Nephron (organoid): ENCODE measurements around the gene DNPH1.

Experiments used
- H3K27ac Mint-ChIP-seq, 3 experiments: 2 replicates each; pipeline ENCODE4 v1.8.0; 2020; ENCODE audit warnings: mixed read lengths in 3 of 3, mild to moderate bottlenecking in 2 of 3, moderate library complexity in 1 of 3
- H3K27me3 Mint-ChIP-seq: 2 replicates; pipeline ENCODE4 v1.8.0; 2021; ENCODE audit warnings: low read depth, mild to moderate bottlenecking, moderate library complexity, mixed read lengths
- H3K36me3 Mint-ChIP-seq: 2 replicates; pipeline ENCODE4 v1.8.0; 2020; ENCODE audit warnings: low read depth, mixed read lengths
- H3K4me1 Mint-ChIP-seq: 2 replicates; pipeline ENCODE4 v1.8.0; 2020; ENCODE audit warnings: mixed read lengths
- H3K4me3 Mint-ChIP-seq, 3 experiments: 2 replicates each; pipeline ENCODE4 v1.8.0; 2020; ENCODE audit warnings: mild to moderate bottlenecking in 3 of 3, mixed read lengths in 3 of 3, moderate library complexity in 2 of 3
- H3K9me3 Mint-ChIP-seq: 2 replicates; pipeline ENCODE4 v1.8.0; 2020; ENCODE audit warnings: mixed read lengths
- TF ChIP-seq, protein P1 (sequence below), 3 experiments: fragments of 200-600 bp; sonication (generic); IDR thresholded peaks; one replicate each; pipeline ENCODE4 v1.5.0; 2021; ENCODE audit warnings: antibody characterized with exemption in 3 of 3; ENCODE audit not compliant: unreplicated experiment in 3 of 3

The DNPH1 gene

GRCh38 chr6:43265564-43265963 lies 36.3 kb upstream of the DNPH1 start:
- no peak overlapping the region for H3K4me3 Mint-ChIP-seq
- TF ChIP-seq, protein P1, sequence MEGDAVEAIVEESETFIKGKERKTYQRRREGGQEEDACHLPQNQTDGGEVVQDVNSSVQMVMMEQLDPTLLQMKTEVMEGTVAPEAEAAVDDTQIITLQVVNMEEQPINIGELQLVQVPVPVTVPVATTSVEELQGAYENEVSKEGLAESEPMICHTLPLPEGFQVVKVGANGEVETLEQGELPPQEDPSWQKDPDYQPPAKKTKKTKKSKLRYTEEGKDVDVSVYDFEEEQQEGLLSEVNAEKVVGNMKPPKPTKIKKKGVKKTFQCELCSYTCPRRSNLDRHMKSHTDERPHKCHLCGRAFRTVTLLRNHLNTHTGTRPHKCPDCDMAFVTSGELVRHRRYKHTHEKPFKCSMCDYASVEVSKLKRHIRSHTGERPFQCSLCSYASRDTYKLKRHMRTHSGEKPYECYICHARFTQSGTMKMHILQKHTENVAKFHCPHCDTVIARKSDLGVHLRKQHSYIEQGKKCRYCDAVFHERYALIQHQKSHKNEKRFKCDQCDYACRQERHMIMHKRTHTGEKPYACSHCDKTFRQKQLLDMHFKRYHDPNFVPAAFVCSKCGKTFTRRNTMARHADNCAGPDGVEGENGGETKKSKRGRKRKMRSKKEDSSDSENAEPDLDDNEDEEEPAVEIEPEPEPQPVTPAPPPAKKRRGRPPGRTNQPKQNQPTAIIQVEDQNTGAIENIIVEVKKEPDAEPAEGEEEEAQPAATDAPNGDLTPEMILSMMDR (IDR thresholded peaks at IDR 0.05; ENCODE audit: unreplicated experiment in 3 of 3): no peak
- H3K27me3 Mint-ChIP-seq: peaks cover 34% of the 10 kb centered on the region
- H3K4me1 Mint-ChIP-seq: peaks cover 37% of the 10 kb centered on the region
- H3K36me3 Mint-ChIP-seq: no peaks in the 10 kb centered on the region
- H3K27ac Mint-ChIP-seq: no peak overlapping the region
- no peaks in the 10 kb centered on the region for H3K9me3 Mint-ChIP-seq

DNA sequence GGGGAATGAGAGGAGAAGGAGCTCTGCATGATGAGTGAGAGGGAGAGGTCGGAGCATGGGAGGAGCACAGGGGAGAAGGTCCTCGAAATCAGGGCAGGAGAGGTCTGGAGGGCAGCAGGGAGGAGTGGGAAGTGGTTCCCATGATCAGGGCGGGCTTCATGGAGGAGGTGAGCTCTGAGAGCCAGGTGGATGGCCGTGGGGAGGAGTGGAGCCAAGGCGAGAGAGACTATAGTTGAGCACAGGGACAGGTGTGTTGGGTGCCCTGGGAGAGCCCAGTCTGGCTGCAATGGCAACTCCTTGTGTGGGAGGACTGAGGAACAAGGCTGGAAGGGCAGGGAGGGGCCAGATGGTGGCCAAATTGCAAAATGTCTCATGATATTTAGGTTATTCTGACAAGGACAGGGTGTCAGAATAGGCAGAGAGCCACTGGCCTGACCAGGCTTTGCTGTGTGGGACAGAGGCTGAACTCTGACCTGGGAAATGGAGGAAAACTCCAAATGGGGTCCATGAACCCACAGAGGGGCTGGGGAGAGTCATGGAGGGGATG lies 35.4 kb upstream of the DNPH1 start:
- no peaks in the 10 kb centered on the region for H3K9me3 Mint-ChIP-seq
- H3K36me3 Mint-ChIP-seq: no peaks in the 10 kb centered on the region
- TF ChIP-seq, protein P1 (IDR thresholded peaks at IDR 0.05; ENCODE audit: unreplicated experiment in 3 of 3): no peak
- H3K4me3 Mint-ChIP-seq: no peak overlapping the region
- no peak overlapping the region for H3K27ac Mint-ChIP-seq
- H3K4me1 Mint-ChIP-seq: peaks cover 30% of the 10 kb centered on the region
- peaks cover 27% of the 10 kb centered on the region for H3K27me3 Mint-ChIP-seq

- TF ChIP-seq, protein P1 (IDR thresholded peaks at IDR 0.05; ENCODE audit: unreplicated experiment in 3 of 3): peak; percentile 73 to 85 (median 75)
- Mint-ChIP-seq H3K4me1 (peaks cover 23% of the 10 kb centered on the region), H3K4me3 (no peak overlapping the region), H3K27me3 (peaks cover 25% of the 10 kb centered on the region), H3K27ac (peak overlapping the region in 1 of 3 experiments; percentile 10), H3K36me3 (no peaks in the 10 kb centered on the region), H3K9me3 (no peaks in the 10 kb centered on the region)
Measured at GRCh38 chr6:43263314-43264178, 34.3 kb upstream of the DNPH1 start.

DNA sequence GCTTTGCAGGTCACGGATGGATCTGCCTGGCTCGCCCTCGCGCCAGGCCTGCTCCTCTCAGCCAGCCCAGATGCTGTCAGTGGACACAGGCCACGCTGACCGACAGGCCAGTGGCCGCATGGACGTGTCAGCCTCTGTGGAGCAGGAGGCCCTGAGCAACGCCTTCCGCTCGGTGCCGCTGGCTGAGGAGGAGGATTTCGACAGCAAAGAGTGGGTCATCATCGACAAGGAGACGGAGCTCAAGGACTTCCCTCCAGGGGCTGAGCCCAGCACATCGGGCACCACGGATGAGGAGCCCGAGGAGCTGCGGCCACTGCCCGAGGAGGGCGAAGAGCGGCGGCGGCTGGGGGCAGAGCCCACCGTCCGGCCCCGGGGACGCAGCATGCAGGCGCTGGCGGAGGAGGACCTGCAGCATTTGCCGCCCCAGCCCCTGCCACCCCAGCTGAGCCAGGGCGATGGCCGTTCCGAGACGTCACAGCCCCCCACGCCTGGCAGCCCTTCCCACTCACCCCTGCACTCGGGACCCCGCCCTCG lies 33.6 kb upstream of the DNPH1 start:
- H3K27me3 Mint-ChIP-seq: peaks cover 18% of the 10 kb centered on the region
- no peak overlapping the region for H3K4me3 Mint-ChIP-seq
- no peaks in the 10 kb centered on the region for H3K36me3 Mint-ChIP-seq
- H3K4me1 Mint-ChIP-seq: peaks cover 21% of the 10 kb centered on the region
- no peaks in the 10 kb centered on the region for H3K9me3 Mint-ChIP-seq
- no peak overlapping the region for H3K27ac Mint-ChIP-seq
- TF ChIP-seq, protein P1 (IDR thresholded peaks at IDR 0.05; ENCODE audit: unreplicated experiment in 3 of 3): no peak

- peaks cover 16% of the 10 kb centered on the region for H3K27me3 Mint-ChIP-seq
- H3K36me3 Mint-ChIP-seq: no peaks in the 10 kb centered on the region
- no peaks in the 10 kb centered on the region for H3K9me3 Mint-ChIP-seq
- no peak overlapping the region for H3K4me3 Mint-ChIP-seq
- TF ChIP-seq, protein P1 (IDR thresholded peaks at IDR 0.05; ENCODE audit: unreplicated experiment in 3 of 3): no peak
- peak overlapping the region in 1 of 3 experiments; percentile 60 for H3K27ac Mint-ChIP-seq
- peaks cover 15% of the 10 kb centered on the region for H3K4me1 Mint-ChIP-seq
Measured at GRCh38 chr6:43262000-43262779, 32.9 kb upstream of the DNPH1 start.
